GM23338 (cell line): ENCODE results near the gene ARHGEF17. TPM values are rescaled to one million over a fixed set of nuclear protein-coding genes. Genes with fewer than 3 reads are reported as not detected.

ENCODE experiments used
- ATAC-seq: fragments of 200-7000 bp; cut with Tn5 transposase; 3 replicates; pipeline ENCODE4 v1.9.1; 2020
- DNase-seq: peaks from one replicate; pipeline ENCODE4 v3.0.0-alpha.2; 2015; ENCODE audit warnings: low spot score
- H2AFZ ChIP-seq: fragments of 200-600 bp; sonication (generic); 2 replicates; pipeline ENCODE4 v1.8.0; 2016; ENCODE audit warnings: antibody characterized with exemption, mild to moderate bottlenecking, moderate library complexity
- H3F3A ChIP-seq: fragments of 200-600 bp; sonication (generic); replicated peaks from 2 replicates; pipeline ENCODE4 v1.8.0; 2017; ENCODE audit warnings: antibody characterized with exemption, mixed run types, low read depth
- H3K27ac ChIP-seq: fragments of 200-600 bp; sonication (generic); 2 replicates; pipeline ENCODE4 v1.6.1; 2016; ENCODE audit warnings: low read depth
- H3K27me3 ChIP-seq: fragments of 200-600 bp; sonication (generic); 2 replicates; pipeline ENCODE4 v1.8.0; 2016; ENCODE audit warnings: mild to moderate bottlenecking, mixed run types, moderate library complexity; ENCODE audit not compliant: insufficient read depth
- H3K36me3 ChIP-seq: fragments of 200-600 bp; sonication (generic); 2 replicates; pipeline ENCODE4 v1.8.0; 2016; ENCODE audit warnings: mild to moderate bottlenecking; ENCODE audit not compliant: insufficient read depth
- H3K4me1 ChIP-seq: fragments of 200-600 bp; sonication (generic); 2 replicates; pipeline ENCODE4 v1.8.0; 2016; ENCODE audit warnings: mild to moderate bottlenecking, moderate library complexity; ENCODE audit not compliant: insufficient read depth
- H3K4me2 ChIP-seq: fragments of 200-600 bp; sonication (generic); 2 replicates; pipeline ENCODE4 v1.7.1; 2017; ENCODE audit warnings: mixed run types
- H3K4me3 ChIP-seq: fragments of 200-600 bp; sonication (generic); 2 replicates; pipeline ENCODE4 v1.6.1; 2016; ENCODE audit warnings: mixed run types
- H3K79me2 ChIP-seq: fragments of 200-600 bp; sonication (generic); replicated peaks from 2 replicates; pipeline ENCODE4 v1.8.0; 2017; ENCODE audit warnings: mild to moderate bottlenecking; ENCODE audit not compliant: insufficient read depth
- H3K9me2 ChIP-seq: fragments of 200-600 bp; sonication (generic); 2 replicates; pipeline ENCODE4 v1.8.0; 2017; ENCODE audit not compliant: insufficient read depth
- H4K20me1 ChIP-seq: fragments of 200-600 bp; sonication (generic); replicated peaks from 2 replicates; pipeline ENCODE4 v1.8.0; 2017; ENCODE audit warnings: mild to moderate bottlenecking; ENCODE audit not compliant: insufficient read depth
- H3K27ac Mint-ChIP-seq: 2 replicates; pipeline ENCODE4 v1.8.0; 2020; ENCODE audit warnings: inconsistent platforms, mild to moderate bottlenecking, moderate library complexity, mixed read lengths
- H3K27me3 Mint-ChIP-seq: 3 replicates; pipeline ENCODE4 v1.8.0; 2022; ENCODE audit warnings: low read depth, mild to moderate bottlenecking, moderate library complexity, mixed read lengths, inconsistent platforms; ENCODE audit not compliant: insufficient read depth, poor library complexity
- H3K36me3 Mint-ChIP-seq: 3 replicates; pipeline ENCODE4 v1.8.0; 2021; ENCODE audit warnings: low read depth, mild to moderate bottlenecking, inconsistent platforms, moderate library complexity, mixed read lengths
- H3K4me1 Mint-ChIP-seq: 3 replicates; pipeline ENCODE4 v1.8.0; 2020; ENCODE audit warnings: mild to moderate bottlenecking, inconsistent platforms, mixed read lengths
- H3K4me3 Mint-ChIP-seq: 3 replicates; pipeline ENCODE4 v1.8.0; 2021; ENCODE audit warnings: moderate library complexity, mild to moderate bottlenecking, inconsistent platforms, mixed read lengths
- H3K9me3 Mint-ChIP-seq: 3 replicates; pipeline ENCODE4 v1.8.0; 2020; ENCODE audit warnings: moderate library complexity, mild to moderate bottlenecking, inconsistent platforms, mixed read lengths
- CREB1 ChIP-seq: fragments of 250-450 bp; sonication (Bioruptor Pico); IDR thresholded peaks from 2 replicates; pipeline ENCODE4 v1.5.0; 2020; ENCODE audit warnings: low read depth, mild to moderate bottlenecking, moderate library complexity
- ETS1 ChIP-seq: IDR thresholded peaks from 2 replicates; pipeline ENCODE4 v1.6.1; 2016; ENCODE audit warnings: antibody characterized with exemption
- EZH2phosphoT487 ChIP-seq: fragments of 200-600 bp; sonication (generic); IDR thresholded peaks from one replicate; pipeline ENCODE4 v1.8.1; 2018; ENCODE audit warnings: antibody characterized with exemption; ENCODE audit not compliant: unreplicated experiment
- JUNB ChIP-seq: IDR thresholded peaks from one replicate; pipeline ENCODE4 v1.6.1; 2016; ENCODE audit warnings: antibody characterized with exemption; ENCODE audit not compliant: unreplicated experiment
- NANOG ChIP-seq: IDR thresholded peaks from 2 replicates; pipeline ENCODE4 v1.6.1; 2016; ENCODE audit warnings: antibody characterized with exemption, borderline replicate concordance
- POLR2AphosphoS5 ChIP-seq: IDR thresholded peaks from 2 replicates; pipeline ENCODE4 v1.6.1; 2016; ENCODE audit warnings: antibody characterized with exemption, low read depth
- REST ChIP-seq: IDR thresholded peaks from one replicate; pipeline ENCODE4 v1.6.1; 2018; ENCODE audit warnings: antibody characterized with exemption; ENCODE audit not compliant: unreplicated experiment
- STAT1 ChIP-seq: IDR thresholded peaks from one replicate; pipeline ENCODE4 v1.6.1; 2016; ENCODE audit warnings: antibody characterized with exemption; ENCODE audit not compliant: unreplicated experiment
- ZNF331 ChIP-seq: fragments of 250-450 bp; sonication (Bioruptor Pico); IDR thresholded peaks from 2 replicates; pipeline ENCODE4 v1.5.0; 2020; ENCODE audit warnings: low read depth, mild to moderate bottlenecking, moderate library complexity
- polyA plus RNA-seq: library from polyadenylated mRNA; unstranded; fragments of >200 nt; fragmentation: Nextera tagmentation; extraction: Ambion mirVana; gene quantifications from 2 replicates; pipeline ENCODE4 v1.2.1, GENCODE V29; 2016
- total RNA-seq: library from RNA; depleted of rRNA; stranded (reverse); fragments of >200 nt; shearing (Covaris generic); gene quantifications from 2 replicates; pipeline ENCODE4 v1.2.3, GENCODE V29; 2014
- TF ChIP-seq, protein P1 (sequence below), 2 experiments: fragments of 200-600 bp in 1 of 2; sonication (generic) in 1 of 2; conservative IDR thresholded peaks; 2 replicates each; pipeline versions ENCODE4 v1.5.1 to v1.6.1; 2016 to 2017; ENCODE audit warnings: antibody characterized with exemption in 2 of 2, low read depth in 2 of 2, mild to moderate bottlenecking in 2 of 2, moderate library complexity in 1 of 2

ARHGEF17 gene
- total and polyA plus RNA-seq, 2 experiments from 2014 or later, result 2.9 to 15.0 TPM

- Histone ChIP-seq H3K27me3 (no peaks in the 10 kb centered on the region), H3K9me2 (no peaks in the 10 kb centered on the region), H2AFZ (0 out of 2 replicates have a peak overlapping the region, but pooled peaks have one; percentile 14), H3K4me1 (peaks cover 6% of the 10 kb centered on the region; the same call in 1 of the 2 replicates), H3K4me3 (peak overlapping the region; percentile 54), H3K36me3 (no peaks in the 10 kb centered on the region), H3K27ac (no peak overlapping the region), H3K79me2 (no peaks in the 10 kb centered on the region), H3F3A (0 out of 2 replicates have a peak, but pooled peaks cover 13% of the 10 kb centered on the region), H3K4me2 (peak overlapping the region; percentile 78), H4K20me1 (peaks cover 5% of the 10 kb centered on the region)
- no peaks in the 10 kb centered on the region; the same call in 2 of the 3 replicates for H3K9me3 Mint-ChIP-seq
- H3K4me3 Mint-ChIP-seq, result peak overlapping the region; percentile 65
- no peak overlapping the region for H3K27ac Mint-ChIP-seq
- peaks cover 13% of the 10 kb centered on the region for H3K27me3 Mint-ChIP-seq
- DNase-seq, result peak; percentile 92
- TF ChIP-seq CREB1 (CRISPR knock-in tag) (no peak), POLR2AphosphoS5 (peak; percentile 34; the same call in 1 of the 2 replicates)
- TF ChIP-seq, protein P1, sequence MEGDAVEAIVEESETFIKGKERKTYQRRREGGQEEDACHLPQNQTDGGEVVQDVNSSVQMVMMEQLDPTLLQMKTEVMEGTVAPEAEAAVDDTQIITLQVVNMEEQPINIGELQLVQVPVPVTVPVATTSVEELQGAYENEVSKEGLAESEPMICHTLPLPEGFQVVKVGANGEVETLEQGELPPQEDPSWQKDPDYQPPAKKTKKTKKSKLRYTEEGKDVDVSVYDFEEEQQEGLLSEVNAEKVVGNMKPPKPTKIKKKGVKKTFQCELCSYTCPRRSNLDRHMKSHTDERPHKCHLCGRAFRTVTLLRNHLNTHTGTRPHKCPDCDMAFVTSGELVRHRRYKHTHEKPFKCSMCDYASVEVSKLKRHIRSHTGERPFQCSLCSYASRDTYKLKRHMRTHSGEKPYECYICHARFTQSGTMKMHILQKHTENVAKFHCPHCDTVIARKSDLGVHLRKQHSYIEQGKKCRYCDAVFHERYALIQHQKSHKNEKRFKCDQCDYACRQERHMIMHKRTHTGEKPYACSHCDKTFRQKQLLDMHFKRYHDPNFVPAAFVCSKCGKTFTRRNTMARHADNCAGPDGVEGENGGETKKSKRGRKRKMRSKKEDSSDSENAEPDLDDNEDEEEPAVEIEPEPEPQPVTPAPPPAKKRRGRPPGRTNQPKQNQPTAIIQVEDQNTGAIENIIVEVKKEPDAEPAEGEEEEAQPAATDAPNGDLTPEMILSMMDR (conservative IDR thresholded peaks at IDR 0.05; ENCODE audit: low read depth in 2 of 2), result peak; percentile 26 to 50; a peak in 3 of 4 replicates
- ATAC-seq, result peak; percentile 96
- H3K4me1 Mint-ChIP-seq, result peaks cover 5% of the 10 kb centered on the region; the same call in 2 of the 3 replicates
- no peaks in the 10 kb centered on the region for H3K36me3 Mint-ChIP-seq
Measured at GRCh38 chr11:73361953-73362776, 54.1 kb downstream of the ARHGEF17 start.

- Histone ChIP-seq H3K79me2 (no peaks in the 10 kb centered on the region), H4K20me1 (peaks cover 5% of the 10 kb centered on the region), H3K9me2 (no peaks in the 10 kb centered on the region), H3K4me3 (no peak overlapping the region), H3K27me3 (no peaks in the 10 kb centered on the region), H2AFZ (no peak overlapping the region), H3K4me1 (peaks cover 6% of the 10 kb centered on the region; the same call in 1 of the 2 replicates), H3K27ac (no peak overlapping the region), H3K4me2 (no peak overlapping the region), H3K36me3 (no peaks in the 10 kb centered on the region), H3F3A (0 out of 2 replicates have a peak, but pooled peaks cover 13% of the 10 kb centered on the region)
- DNase-seq, result no peak
- no peak for ATAC-seq
- Mint-ChIP-seq H3K4me3 (no peak overlapping the region), H3K9me3 (no peaks in the 10 kb centered on the region; the same call in 2 of the 3 replicates), H3K27ac (no peak overlapping the region), H3K4me1 (peaks cover 5% of the 10 kb centered on the region; the same call in 2 of the 3 replicates), H3K36me3 (no peaks in the 10 kb centered on the region), H3K27me3 (peaks cover 10% of the 10 kb centered on the region)
- TF ChIP-seq POLR2AphosphoS5 (no peak), STAT1 (no peak), ETS1 (no peak), REST (no peak), ZNF331 (CRISPR knock-in tag) (no peak), JUNB (no peak), EZH2phosphoT487 (no peak), NANOG (no peak)
Measured at GRCh38 chr11:73363147-73363546, 55.1 kb downstream of the ARHGEF17 start.
